ENCODE data around the gene PUS10.

The PUS10 gene

GRCh38 chr2:60974652-60975051 lies 43.4 kb downstream of the PUS10 start:
- TF ChIP-seq, protein P1, sequence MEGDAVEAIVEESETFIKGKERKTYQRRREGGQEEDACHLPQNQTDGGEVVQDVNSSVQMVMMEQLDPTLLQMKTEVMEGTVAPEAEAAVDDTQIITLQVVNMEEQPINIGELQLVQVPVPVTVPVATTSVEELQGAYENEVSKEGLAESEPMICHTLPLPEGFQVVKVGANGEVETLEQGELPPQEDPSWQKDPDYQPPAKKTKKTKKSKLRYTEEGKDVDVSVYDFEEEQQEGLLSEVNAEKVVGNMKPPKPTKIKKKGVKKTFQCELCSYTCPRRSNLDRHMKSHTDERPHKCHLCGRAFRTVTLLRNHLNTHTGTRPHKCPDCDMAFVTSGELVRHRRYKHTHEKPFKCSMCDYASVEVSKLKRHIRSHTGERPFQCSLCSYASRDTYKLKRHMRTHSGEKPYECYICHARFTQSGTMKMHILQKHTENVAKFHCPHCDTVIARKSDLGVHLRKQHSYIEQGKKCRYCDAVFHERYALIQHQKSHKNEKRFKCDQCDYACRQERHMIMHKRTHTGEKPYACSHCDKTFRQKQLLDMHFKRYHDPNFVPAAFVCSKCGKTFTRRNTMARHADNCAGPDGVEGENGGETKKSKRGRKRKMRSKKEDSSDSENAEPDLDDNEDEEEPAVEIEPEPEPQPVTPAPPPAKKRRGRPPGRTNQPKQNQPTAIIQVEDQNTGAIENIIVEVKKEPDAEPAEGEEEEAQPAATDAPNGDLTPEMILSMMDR (IDR thresholded peaks at IDR 0.05; ENCODE audit: low read depth, low read length) = no peak
- no peak overlapping the region for H3K4me3 ChIP-seq (replicated peaks in 1 of 2; ENCODE audit: low read depth in 2 of 2, low read length in 2 of 2)
- no peak for DNase-seq (ENCODE audit: low read depth in 2 of 2)

DNA sequence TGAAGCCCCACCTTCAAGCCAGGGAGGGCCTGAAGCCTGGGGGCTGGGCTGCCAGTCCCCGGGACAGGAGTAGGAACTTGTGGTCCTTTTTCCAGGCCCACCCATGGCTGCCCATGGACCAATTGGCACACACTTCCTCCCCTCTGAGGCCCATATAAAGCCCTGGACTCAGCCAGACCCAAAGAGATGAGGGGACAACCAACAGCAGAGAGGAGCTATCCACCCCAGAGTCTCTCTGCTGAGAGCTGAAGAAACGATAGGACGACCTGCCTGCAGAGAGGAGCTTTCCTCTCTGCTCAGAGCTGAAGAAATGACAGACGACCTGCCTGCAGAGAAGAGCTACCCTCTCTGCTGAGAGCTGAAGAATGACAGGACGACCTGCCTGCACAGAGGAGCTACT lies 44.4 kb downstream of the PUS10 start:
- no peak for DNase-seq (ENCODE audit: low read depth in 2 of 2)
- TF ChIP-seq, protein P1 (IDR thresholded peaks at IDR 0.05; ENCODE audit: low read depth, low read length) = no peak
- no peak overlapping the region for H3K4me3 ChIP-seq (replicated peaks in 1 of 2; ENCODE audit: low read depth in 2 of 2, low read length in 2 of 2)

GRCh38 chr2:60972889-60973656 lies 45.0 kb downstream of the PUS10 start:
- TF ChIP-seq, protein P1 (IDR thresholded peaks at IDR 0.05; ENCODE audit: low read depth, low read length) = no peak
- H3K4me3 ChIP-seq (replicated peaks in 1 of 2; ENCODE audit: low read depth in 2 of 2, low read length in 2 of 2) = no peak overlapping the region
- no peak for DNase-seq (ENCODE audit: low read depth in 2 of 2)

- H3K4me3 ChIP-seq (replicated peaks in 1 of 2; ENCODE audit: low read depth in 2 of 2, low read length in 2 of 2) = no peak overlapping the region
- TF ChIP-seq, protein P1 (IDR thresholded peaks at IDR 0.05; ENCODE audit: low read depth, low read length) = no peak
- DNase-seq (ENCODE audit: low read depth in 2 of 2) = no peak
Observed at GRCh38 chr2:60966507-60967405, 51.3 kb downstream of the PUS10 start.

- DNase-seq (ENCODE audit: low read depth in 2 of 2) = no peak
- no peak overlapping the region for H3K4me3 ChIP-seq (replicated peaks in 1 of 2; ENCODE audit: low read depth in 2 of 2, low read length in 2 of 2)
Observed at GRCh38 chr2:60965499-60965785, 52.6 kb downstream of the PUS10 start.

DNA sequence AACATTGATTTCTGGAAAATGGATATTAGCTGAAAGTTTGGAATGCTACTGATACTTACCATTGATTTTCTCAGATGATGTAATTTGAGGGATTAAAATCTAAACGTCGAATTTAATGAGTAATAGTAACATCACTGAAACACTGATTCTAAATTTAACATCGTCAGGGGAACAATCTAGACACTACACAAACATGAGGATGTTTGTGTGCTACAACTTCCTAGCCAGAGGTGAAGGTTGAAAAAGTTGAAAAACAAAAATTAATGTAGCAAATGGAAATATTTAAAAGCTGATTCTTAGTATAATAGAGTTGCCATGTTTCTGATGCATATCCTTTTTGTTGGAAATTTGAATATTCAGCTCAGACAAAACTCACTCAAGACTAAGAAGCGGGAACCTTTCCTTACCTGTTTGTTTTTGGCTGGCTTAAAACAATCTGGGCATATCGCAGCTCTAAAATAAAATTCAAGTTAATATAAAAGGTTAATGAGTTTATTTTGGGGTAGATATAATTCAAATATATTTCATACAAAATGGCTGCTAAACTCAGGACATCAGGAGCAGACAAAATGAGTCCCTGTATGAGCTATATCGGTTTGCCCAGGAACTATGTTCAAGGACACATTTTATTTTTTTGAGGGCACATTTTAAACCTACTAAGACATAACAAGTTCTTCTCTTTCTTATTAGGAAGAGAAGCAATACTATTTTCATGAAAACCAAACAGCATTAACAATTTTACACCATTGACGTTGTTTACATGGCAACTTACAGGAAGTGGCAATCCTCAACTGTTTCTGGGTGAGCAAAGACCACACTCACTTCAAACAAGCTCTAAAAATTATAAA lies 53.2 kb downstream of the PUS10 start:
- TF ChIP-seq, protein P1 (IDR thresholded peaks at IDR 0.05; ENCODE audit: low read depth, low read length) = no peak
- peak in 1 of 2 donors; percentile 25 for DNase-seq (ENCODE audit: low read depth in 2 of 2)
- no peak overlapping the region for H3K4me3 ChIP-seq (replicated peaks in 1 of 2; ENCODE audit: low read depth in 2 of 2, low read length in 2 of 2)

More at GRCh38 chr2:60965499-60965785, 52.6 kb downstream of the PUS10 start:
- TF ChIP-seq, protein P1 (IDR thresholded peaks at IDR 0.05; ENCODE audit: low read depth, low read length) = no peak
